Mucosa of descending colon (tissue), 3 donors: ENCODE measurements around the gene PPP1R3G. TPM values are rescaled to one million over a fixed set of nuclear protein-coding genes. Genes with fewer than 3 reads are reported as not detected.
A peak's percentile ranks its signal among the peaks of the same experiment; 100 is the strongest.

Source experiments
- ATAC-seq: fragments of 200-7000 bp; cut with Tn5 transposase; one replicate; pipeline ENCODE4 v1.9.1; 2020; ENCODE audit warnings: mild to moderate bottlenecking, moderate library complexity
- DNase-seq, 3 donors: peaks; one replicate each; pipeline ENCODE4 v3.0.0-alpha.2; 2020
- H3K36me3 ChIP-seq: fragments of 200-600 bp; one replicate; pipeline ENCODE4 v1.8.0; 2021; ENCODE audit warnings: low read depth, mild to moderate bottlenecking
- H3K4me1 ChIP-seq: fragments of 200-600 bp; one replicate; pipeline ENCODE4 v1.8.0; 2021; ENCODE audit warnings: low read depth, mild to moderate bottlenecking
- H3K4me3 ChIP-seq: fragments of 200-600 bp; one replicate; pipeline ENCODE4 v1.8.0; 2021; ENCODE audit warnings: mild to moderate bottlenecking
- H3K9me3 ChIP-seq: fragments of 200-600 bp; one replicate; pipeline ENCODE4 v1.8.0; 2021; ENCODE audit warnings: mild to moderate bottlenecking
- intact Hi-C, 2 donors: fragments of 100-400 bp; cut with DNase I in 1 of 2; cut with micrococcal nuclease in 1 of 2; formaldehyde crosslinking; loops; one replicate each; pipeline versions ENCODE4 v1.11.0 to v1.11.1; 2022; cut with DNase I, micrococcal nuclease
- total RNA-seq, 3 donors: library from RNA; stranded (reverse); fragmentation: NEBNext Ultra II Directional in 2 of 3; extraction: Animal tissue kit (Norgen Biotek cat#: 25700) in 2 of 3; gene quantifications; one replicate each; pipeline versions ENCODE4 v1.2.1 to v1.2.4, GENCODE V29; 2021 to 2023
- TF ChIP-seq, protein P1 (sequence below): fragments of 200-600 bp; IDR thresholded peaks from one replicate; pipeline ENCODE4 v1.8.0; 2022; ENCODE audit warnings: antibody characterized with exemption, mild to moderate bottlenecking
- donor health status: DM: no; HTN: no; CAD: no; lungs with moderate emphysema.
- donor health status: DM: no; HTN: no; CAD: no.
- donor health status: DM: no; HTN: yes; CAD: no.

PPP1R3G gene
- total RNA-seq, 3 donors from 2014 or later: 0.46 to 2.8 (median 0.55) TPM

DNA sequence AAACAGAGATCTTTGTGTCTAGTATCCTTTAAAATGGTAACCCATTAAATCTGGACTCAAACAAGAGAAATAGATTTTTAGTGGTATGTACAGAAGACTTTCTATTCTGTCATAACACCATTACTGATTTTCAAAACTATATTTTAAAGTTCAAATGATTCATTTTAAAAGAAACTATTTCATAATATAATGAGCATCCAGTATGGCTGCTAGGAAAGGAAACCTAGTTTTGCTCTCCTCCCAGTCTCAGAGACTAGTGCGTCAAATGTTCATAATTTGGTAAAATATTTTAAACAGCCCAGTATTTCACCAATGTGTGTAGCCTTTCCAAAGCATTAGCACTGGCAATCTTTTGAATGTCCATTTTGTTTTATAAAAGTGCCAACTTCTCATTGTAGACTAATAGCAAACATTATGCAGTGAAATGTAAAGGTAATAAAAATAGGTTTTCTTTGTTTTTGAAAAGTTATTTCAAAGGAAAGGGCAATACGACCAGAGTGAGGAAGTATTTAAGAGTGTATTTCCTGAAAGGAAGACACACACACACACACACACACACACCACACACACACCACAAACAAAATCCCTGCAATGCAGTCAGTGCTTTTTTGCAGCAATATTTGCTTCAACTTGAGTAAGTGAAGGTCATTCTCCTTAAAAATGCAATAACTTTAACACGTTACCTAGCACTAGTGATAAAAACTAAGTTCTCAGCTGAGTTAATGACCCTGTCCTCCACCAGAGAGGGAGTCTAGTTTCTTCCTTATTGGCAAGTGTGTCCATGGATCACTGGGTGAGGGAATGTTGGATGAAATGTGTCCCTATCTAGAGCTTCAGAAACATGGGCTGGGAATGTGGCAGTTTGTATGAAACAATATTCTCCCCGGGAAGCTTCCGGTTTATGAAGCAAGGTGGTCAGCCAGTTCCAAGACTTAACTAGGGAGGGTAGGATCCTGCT lies 4.6 kb downstream of the PPP1R3G start:
- intact Hi-C loops: no loop called here
- peaks cover 8% of the 10 kb centered on the region for H3K4me1 ChIP-seq
- no peaks in the 10 kb centered on the region for H3K36me3 ChIP-seq
- H3K9me3 ChIP-seq: no peaks in the 10 kb centered on the region
- TF ChIP-seq, protein P1, sequence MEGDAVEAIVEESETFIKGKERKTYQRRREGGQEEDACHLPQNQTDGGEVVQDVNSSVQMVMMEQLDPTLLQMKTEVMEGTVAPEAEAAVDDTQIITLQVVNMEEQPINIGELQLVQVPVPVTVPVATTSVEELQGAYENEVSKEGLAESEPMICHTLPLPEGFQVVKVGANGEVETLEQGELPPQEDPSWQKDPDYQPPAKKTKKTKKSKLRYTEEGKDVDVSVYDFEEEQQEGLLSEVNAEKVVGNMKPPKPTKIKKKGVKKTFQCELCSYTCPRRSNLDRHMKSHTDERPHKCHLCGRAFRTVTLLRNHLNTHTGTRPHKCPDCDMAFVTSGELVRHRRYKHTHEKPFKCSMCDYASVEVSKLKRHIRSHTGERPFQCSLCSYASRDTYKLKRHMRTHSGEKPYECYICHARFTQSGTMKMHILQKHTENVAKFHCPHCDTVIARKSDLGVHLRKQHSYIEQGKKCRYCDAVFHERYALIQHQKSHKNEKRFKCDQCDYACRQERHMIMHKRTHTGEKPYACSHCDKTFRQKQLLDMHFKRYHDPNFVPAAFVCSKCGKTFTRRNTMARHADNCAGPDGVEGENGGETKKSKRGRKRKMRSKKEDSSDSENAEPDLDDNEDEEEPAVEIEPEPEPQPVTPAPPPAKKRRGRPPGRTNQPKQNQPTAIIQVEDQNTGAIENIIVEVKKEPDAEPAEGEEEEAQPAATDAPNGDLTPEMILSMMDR: no peak
- H3K4me3 ChIP-seq: no peak overlapping the region
- ATAC-seq: peak; percentile 53
- no peak for DNase-seq

DNA sequence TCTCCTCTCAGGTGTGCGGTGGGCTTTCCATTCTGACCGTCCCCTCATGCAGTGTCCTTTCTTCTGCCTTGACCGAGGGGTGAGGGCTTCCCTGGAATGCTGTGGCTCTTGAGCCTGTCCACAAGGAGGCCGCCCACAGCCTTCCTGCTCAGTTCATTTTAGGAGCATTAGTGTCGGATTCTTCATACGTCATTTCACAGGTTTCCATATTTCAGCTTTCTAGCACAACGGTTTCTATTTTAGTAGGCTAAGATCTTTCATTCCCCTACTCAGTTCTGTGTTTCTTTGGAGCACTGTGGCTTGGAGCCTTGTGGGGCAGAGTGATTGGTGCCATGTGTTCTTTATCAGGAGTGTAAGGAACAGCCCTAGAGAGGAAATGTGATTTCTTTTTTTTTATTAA lies 5.5 kb downstream of the PPP1R3G start:
- TF ChIP-seq, protein P1: no peak
- DNase-seq (no peak), ATAC-seq (no peak)
- Histone ChIP-seq H3K4me3 (no peak overlapping the region), H3K4me1 (peaks cover 8% of the 10 kb centered on the region), H3K9me3 (no peaks in the 10 kb centered on the region), H3K36me3 (no peaks in the 10 kb centered on the region)
- intact Hi-C loops: no loop called here

DNA sequence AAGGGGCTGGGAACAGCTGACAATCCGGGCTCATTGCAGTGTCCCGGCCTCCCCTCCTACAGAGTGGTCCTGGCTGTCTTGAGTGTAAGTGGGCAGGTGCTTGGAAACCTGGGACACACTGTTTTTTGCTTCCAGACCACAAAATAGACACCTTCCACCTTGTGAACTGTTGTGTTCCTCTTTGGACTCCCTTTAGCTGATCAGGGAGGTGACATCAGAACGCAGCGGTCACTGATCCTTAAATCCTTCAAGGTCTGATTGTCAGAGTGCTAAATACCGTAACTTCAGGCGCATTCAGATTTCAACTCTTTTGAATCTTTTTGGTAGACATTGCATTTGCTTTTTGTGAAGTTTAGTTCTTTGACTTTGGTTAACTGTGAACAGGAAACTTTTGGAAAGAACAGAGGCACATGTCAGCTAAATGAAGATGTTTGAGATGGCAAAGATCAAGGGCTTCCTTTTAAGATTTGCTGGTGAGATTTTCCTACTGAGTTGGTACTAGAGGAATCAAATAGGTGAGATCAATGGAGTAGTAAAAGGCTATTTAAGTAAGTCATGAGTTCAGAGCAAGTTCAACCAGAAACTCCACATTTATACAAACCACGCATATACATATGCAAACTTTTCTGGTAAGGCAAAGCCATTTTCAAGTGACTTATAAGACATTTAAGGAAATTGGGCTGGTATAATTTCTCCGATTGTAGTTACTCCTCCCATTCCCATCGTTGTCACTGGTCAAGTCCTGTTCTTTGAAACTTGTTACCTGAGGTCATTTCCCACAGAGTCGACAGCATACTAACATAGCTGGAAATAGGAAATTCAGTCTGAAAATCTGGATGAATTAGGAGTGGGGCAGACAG lies 6.3 kb downstream of the PPP1R3G start:
- Histone ChIP-seq H3K9me3 (no peaks in the 10 kb centered on the region), H3K4me1 (peaks cover 2% of the 10 kb centered on the region), H3K4me3 (no peak overlapping the region), H3K36me3 (no peaks in the 10 kb centered on the region)
- TF ChIP-seq, protein P1: no peak
- ATAC-seq (no peak), DNase-seq (no peak)
- intact Hi-C loops: no loop called here

DNA sequence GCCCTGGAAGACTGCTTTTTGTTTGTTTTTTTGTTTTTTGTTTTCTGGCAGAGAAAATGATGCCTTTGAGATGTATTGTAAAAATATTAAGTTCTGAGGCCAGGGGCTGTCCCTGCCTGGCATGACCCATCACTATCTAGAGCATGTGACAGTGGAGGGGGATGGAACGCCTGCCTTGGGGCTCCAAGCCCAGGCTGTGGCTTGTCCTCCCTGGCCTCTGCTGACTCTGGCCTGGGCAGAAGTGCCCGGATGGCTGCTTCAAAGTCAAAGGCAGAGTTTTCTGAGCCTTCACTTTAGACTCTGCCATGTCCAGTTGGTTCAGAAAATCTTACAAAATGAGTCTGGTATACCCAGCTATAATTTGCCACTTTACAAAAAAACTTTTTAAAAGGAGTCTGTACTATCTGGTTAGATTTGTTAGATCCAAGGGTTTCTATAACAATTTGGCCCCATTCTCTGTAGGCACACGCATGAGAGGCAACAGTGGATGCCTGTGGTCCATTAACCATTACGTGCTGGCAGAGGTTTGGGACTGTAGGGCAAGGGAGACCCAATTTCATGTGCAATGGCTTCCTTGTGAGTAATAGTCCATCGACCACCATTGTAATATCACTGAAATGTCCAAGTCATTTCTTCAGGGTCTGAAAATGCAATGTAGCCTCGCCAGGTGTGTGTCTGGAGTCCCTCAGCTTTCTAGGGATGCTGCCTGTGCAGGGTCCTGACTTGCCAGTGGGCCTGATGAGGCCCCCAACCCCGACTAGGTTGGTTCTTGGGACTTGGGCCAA lies 8.3 kb downstream of the PPP1R3G start:
- Histone ChIP-seq H3K4me1 (no peaks in the 10 kb centered on the region), H3K36me3 (no peaks in the 10 kb centered on the region), H3K9me3 (no peaks in the 10 kb centered on the region), H3K4me3 (no peak overlapping the region)
- ATAC-seq: no peak
- no peak for DNase-seq
- intact Hi-C loops: no loop called here
- TF ChIP-seq, protein P1: no peak

DNA sequence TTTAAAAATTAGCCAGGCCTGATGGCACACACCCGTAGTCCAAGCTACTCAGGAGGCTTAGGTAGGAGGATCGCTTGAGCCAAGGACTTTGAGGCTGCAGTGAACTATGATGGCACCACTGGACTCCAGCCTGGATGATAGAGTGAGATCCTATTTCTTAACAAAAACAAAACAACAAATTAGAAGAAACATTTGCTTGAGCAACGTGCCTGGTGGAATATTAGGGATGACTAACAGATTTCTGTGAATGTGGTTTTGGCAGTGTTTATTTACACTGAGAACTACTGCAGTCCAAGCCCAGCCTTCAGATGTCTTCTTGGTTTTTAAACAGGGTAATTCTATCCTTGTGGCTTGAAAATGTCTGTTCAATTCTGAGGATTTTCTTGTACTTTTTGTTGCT lies 9.2 kb downstream of the PPP1R3G start:
- Histone ChIP-seq H3K9me3 (no peaks in the 10 kb centered on the region), H3K4me3 (no peak overlapping the region), H3K36me3 (no peaks in the 10 kb centered on the region), H3K4me1 (no peaks in the 10 kb centered on the region)
- ATAC-seq (peak; percentile 19), DNase-seq (no peak)
- intact Hi-C loops: no loop called here
- TF ChIP-seq, protein P1: no peak
